ENCODE data around the gene DDX6.
"Not testable (repeated sequence)": the region's sequence is repeated elsewhere in the genome, so short reads cannot be mapped to it uniquely, and the experiment has no call there.

DDX6 gene

GRCh38 chr11:118790357-118791110, 430 bp downstream of the DDX6 start:
- DNase-seq = peak; percentile 51

- peak; percentile 57 for DNase-seq
Measured at GRCh38 chr11:118789501-118790356, 1.2 kb downstream of the DDX6 start.

GRCh38 chr11:118786657-118787056, 4.3 kb downstream of the DDX6 start:
- DNase-seq = no peak

GRCh38 chr11:118785362-118785761, 5.6 kb downstream of the DDX6 start:
- peak; percentile 3 for DNase-seq

GRCh38 chr11:118783724-118784495, 7.1 kb downstream of the DDX6 start:
- no peak for DNase-seq

GRCh38 chr11:118783324-118783723, 7.6 kb downstream of the DDX6 start:
- not testable (repeated sequence) for DNase-seq

- no peak for DNase-seq
Measured at GRCh38 chr11:118778898-118779297, 12.1 kb downstream of the DDX6 start.

- no peak for DNase-seq
Measured at GRCh38 chr11:118774032-118774431, 16.9 kb downstream of the DDX6 start.

GRCh38 chr11:118771547-118772288, 19.2 kb downstream of the DDX6 start:
- peak; percentile 56 for DNase-seq

GRCh38 chr11:118768690-118769089, 22.3 kb downstream of the DDX6 start:
- DNase-seq = peak; percentile 5

- DNase-seq = no peak
Measured at GRCh38 chr11:118766035-118766434, 24.9 kb downstream of the DDX6 start.

GRCh38 chr11:118765095-118765691, 25.8 kb downstream of the DDX6 start:
- DNase-seq = not testable (repeated sequence)

- DNase-seq = no peak
Measured at GRCh38 chr11:118763041-118763440, 27.9 kb downstream of the DDX6 start.

GRCh38 chr11:118761981-118762380, 29.0 kb downstream of the DDX6 start:
- not testable (repeated sequence) for DNase-seq

GRCh38 chr11:118757876-118758399, 33.0 kb downstream of the DDX6 start:
- DNase-seq = no peak

- DNase-seq = no peak
Measured at GRCh38 chr11:118752654-118753053, 38.3 kb downstream of the DDX6 start.

GRCh38 chr11:118749429-118749828, 41.5 kb downstream of the DDX6 start:
- no peak for DNase-seq

GRCh38 chr11:118748056-118748455, 42.9 kb downstream of the DDX6 start:
- DNase-seq = no peak

GRCh38 chr11:118746988-118747585, 43.9 kb downstream of the DDX6 start:
- DNase-seq = no peak

- no peak for DNase-seq
Measured at GRCh38 chr11:118744046-118744445, 46.9 kb downstream of the DDX6 start.

- no peak for DNase-seq
Measured at GRCh38 chr11:118742304-118742703, 48.7 kb downstream of the DDX6 start.
